ENCODE data around the gene JPH2.

GRCh38 chr20:44182135-44182765 is 4.7 kb downstream of the JPH2 start:
- TF ChIP-seq, protein P1, sequence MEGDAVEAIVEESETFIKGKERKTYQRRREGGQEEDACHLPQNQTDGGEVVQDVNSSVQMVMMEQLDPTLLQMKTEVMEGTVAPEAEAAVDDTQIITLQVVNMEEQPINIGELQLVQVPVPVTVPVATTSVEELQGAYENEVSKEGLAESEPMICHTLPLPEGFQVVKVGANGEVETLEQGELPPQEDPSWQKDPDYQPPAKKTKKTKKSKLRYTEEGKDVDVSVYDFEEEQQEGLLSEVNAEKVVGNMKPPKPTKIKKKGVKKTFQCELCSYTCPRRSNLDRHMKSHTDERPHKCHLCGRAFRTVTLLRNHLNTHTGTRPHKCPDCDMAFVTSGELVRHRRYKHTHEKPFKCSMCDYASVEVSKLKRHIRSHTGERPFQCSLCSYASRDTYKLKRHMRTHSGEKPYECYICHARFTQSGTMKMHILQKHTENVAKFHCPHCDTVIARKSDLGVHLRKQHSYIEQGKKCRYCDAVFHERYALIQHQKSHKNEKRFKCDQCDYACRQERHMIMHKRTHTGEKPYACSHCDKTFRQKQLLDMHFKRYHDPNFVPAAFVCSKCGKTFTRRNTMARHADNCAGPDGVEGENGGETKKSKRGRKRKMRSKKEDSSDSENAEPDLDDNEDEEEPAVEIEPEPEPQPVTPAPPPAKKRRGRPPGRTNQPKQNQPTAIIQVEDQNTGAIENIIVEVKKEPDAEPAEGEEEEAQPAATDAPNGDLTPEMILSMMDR (IDR thresholded peaks at IDR 0.05; ENCODE audit: low read depth, low read length), result no peak
- TF ChIP-seq POLR2A (IDR thresholded peaks at IDR 0.05; ENCODE audit: extremely low read depth, insufficient read length) (no peak), MAX (IDR thresholded peaks at IDR 0.05; ENCODE audit: low read depth, low read length) (no peak), MYC (IDR thresholded peaks at IDR 0.05; ENCODE audit: low read depth, low read length) (no peak)
